ENCODE measurements around the gene SLCO2A1.

GRCh38 chr3:134079111-134079547, 49.4 kb upstream of the SLCO2A1 start:
- TF ChIP-seq, protein P1, sequence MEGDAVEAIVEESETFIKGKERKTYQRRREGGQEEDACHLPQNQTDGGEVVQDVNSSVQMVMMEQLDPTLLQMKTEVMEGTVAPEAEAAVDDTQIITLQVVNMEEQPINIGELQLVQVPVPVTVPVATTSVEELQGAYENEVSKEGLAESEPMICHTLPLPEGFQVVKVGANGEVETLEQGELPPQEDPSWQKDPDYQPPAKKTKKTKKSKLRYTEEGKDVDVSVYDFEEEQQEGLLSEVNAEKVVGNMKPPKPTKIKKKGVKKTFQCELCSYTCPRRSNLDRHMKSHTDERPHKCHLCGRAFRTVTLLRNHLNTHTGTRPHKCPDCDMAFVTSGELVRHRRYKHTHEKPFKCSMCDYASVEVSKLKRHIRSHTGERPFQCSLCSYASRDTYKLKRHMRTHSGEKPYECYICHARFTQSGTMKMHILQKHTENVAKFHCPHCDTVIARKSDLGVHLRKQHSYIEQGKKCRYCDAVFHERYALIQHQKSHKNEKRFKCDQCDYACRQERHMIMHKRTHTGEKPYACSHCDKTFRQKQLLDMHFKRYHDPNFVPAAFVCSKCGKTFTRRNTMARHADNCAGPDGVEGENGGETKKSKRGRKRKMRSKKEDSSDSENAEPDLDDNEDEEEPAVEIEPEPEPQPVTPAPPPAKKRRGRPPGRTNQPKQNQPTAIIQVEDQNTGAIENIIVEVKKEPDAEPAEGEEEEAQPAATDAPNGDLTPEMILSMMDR (IDR thresholded peaks at IDR 0.05): no peak
- no peak for TF ChIP-seq POLR2A (IDR thresholded peaks at IDR 0.05)
